ENCODE results near the gene NID1. TPM values are rescaled to one million over a fixed set of nuclear protein-coding genes. Genes with fewer than 3 reads are reported as not detected.
"Not testable (repeated sequence)": the region's sequence is repeated elsewhere in the genome, so short reads cannot be mapped to it uniquely, and the experiment has no call there.

The NID1 gene
- total RNA-seq, 4 donors from 2014 or later, result 70.7 to 252 (median 184) TPM

GRCh38 chr1:235971571-235972310, 93.1 kb downstream of the NID1 start:
- Histone ChIP-seq H3K36me3 (no peaks in the 10 kb centered on the region), H3K4me1 (no peaks in the 10 kb centered on the region), H3K4me3 (peak overlapping the region; percentile 24 to 46), H3K9me3 (no peaks in the 10 kb centered on the region), H3K27ac (peak overlapping the region; percentile 98 to 100), H3K27me3 (no peaks in the 10 kb centered on the region)
- DNase-seq, result peak; percentile 96 to 97
- TF ChIP-seq POLR2A (IDR thresholded peaks at IDR 0.05), result peak; percentile 75 to 78
- peak; percentile 84 to 91 (median 90) for TF ChIP-seq CTCF (IDR thresholded peaks at IDR 0.05)
- intact Hi-C loops (cut with DNase I; ENCODE audit: low total_unique reads), result no loop called here

GRCh38 chr1:235971020-235971419, 93.9 kb downstream of the NID1 start:
- H3K4me3 ChIP-seq, result no peak overlapping the region
- DNase-seq, result no peak

DNA sequence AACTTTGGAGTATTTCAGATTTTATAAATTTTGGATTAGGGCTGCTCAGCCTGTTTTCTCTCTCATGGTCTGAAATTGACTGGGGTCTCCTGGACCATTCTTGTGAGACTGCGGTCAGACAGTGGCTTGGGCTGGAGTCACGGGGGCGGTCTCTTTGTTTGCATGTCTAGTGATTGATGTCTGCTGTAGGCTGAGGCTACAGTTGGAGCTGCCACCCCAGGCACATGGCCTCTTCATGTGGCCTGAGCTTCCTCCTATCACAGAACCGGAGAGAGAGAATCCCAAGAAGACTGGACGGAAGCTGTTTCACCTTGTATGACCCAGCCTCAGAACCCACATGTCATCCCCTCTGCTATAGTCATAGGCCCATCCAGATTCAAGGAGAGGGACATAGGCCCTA, 96.1 kb downstream of the NID1 start:
- TF ChIP-seq CTCF (IDR thresholded peaks at IDR 0.05) (no peak), POLR2A (IDR thresholded peaks at IDR 0.05) (no peak)
- Histone ChIP-seq H3K4me1 (no peaks in the 10 kb centered on the region), H3K4me3 (no peak overlapping the region), H3K27me3 (no peaks in the 10 kb centered on the region), H3K9me3 (no peaks in the 10 kb centered on the region), H3K36me3 (no peaks in the 10 kb centered on the region), H3K27ac (no peak overlapping the region)
- DNase-seq, result no peak
- intact Hi-C loops (cut with DNase I; ENCODE audit: low total_unique reads), result no loop called here

More at GRCh38 chr1:235971020-235971419, 93.9 kb downstream of the NID1 start:
- intact Hi-C loops (cut with DNase I; ENCODE audit: low total_unique reads), result no loop called here
- peak overlapping the region; percentile 98 to 100 for H3K27ac ChIP-seq
- H3K4me1 ChIP-seq, result no peaks in the 10 kb centered on the region
- no peaks in the 10 kb centered on the region for H3K27me3 ChIP-seq
- no peaks in the 10 kb centered on the region for H3K36me3 ChIP-seq
- no peaks in the 10 kb centered on the region for H3K9me3 ChIP-seq
- TF ChIP-seq CTCF (IDR thresholded peaks at IDR 0.05), result no peak
- no peak for TF ChIP-seq POLR2A (IDR thresholded peaks at IDR 0.05)

GRCh38 chr1:235966134-235966533, 98.8 kb downstream of the NID1 start:
- H3K9me3 ChIP-seq; H3K27ac ChIP-seq; H3K36me3 ChIP-seq; H3K27me3 ChIP-seq; DNase-seq; H3K4me1 ChIP-seq; H3K4me3 ChIP-seq; intact Hi-C loops (cut with DNase I; ENCODE audit: low total_unique reads): not testable (repeated sequence)

DNA sequence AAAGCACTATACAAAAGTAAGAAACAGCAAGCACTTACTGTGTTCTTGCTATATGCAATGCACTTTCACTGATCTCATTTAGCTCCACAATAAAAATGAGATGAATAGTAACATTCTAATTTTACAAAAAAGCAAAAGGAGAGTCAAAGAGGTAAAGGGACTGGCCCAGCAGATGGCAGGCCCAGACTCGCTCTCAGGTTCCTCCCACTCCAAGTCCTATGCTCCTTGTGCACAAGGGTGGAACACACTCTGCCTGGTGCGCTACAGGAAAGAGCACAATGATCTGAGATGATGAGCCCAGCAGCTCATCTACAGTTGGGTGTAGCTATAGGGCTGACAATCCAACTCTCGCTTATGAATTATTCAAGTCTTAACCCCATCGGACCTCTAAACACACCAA, 104.1 kb downstream of the NID1 start:
- intact Hi-C loops (cut with DNase I; ENCODE audit: low total_unique reads), result no loop called here
- Histone ChIP-seq H3K4me1 (no peaks in the 10 kb centered on the region), H3K9me3 (no peaks in the 10 kb centered on the region), H3K27ac (no peak overlapping the region), H3K36me3 (no peaks in the 10 kb centered on the region), H3K4me3 (no peak overlapping the region), H3K27me3 (no peaks in the 10 kb centered on the region)
- no peak for DNase-seq
- TF ChIP-seq POLR2A (IDR thresholded peaks at IDR 0.05) (no peak), CTCF (IDR thresholded peaks at IDR 0.05) (no peak)
